Measurements from ENCODE around the gene COL4A2.

The COL4A2 gene

GRCh38 chr13:110341445-110342244, 34.6 kb downstream of the COL4A2 start:
- DNase-seq = no peak

GRCh38 chr13:110342474-110342873, 35.4 kb downstream of the COL4A2 start:
- no peak for DNase-seq

- DNase-seq = no peak
These were observed 36.3 kb downstream of the COL4A2 start for GRCh38 chr13:110343241-110343865.

- DNase-seq = no peak
These were observed 37.2 kb downstream of the COL4A2 start for GRCh38 chr13:110344320-110344719.

GRCh38 chr13:110345266-110345665, 38.2 kb downstream of the COL4A2 start:
- no peak for DNase-seq

- no peak for DNase-seq
These were observed 38.6 kb downstream of the COL4A2 start for GRCh38 chr13:110345701-110346100.

- no peak for DNase-seq
These were observed 39.6 kb downstream of the COL4A2 start for GRCh38 chr13:110346661-110347067.

GRCh38 chr13:110347088-110347487, 40.0 kb downstream of the COL4A2 start:
- DNase-seq = no peak

- DNase-seq = no peak
These were observed 40.6 kb downstream of the COL4A2 start for GRCh38 chr13:110347535-110348308.

GRCh38 chr13:110348309-110349105, 41.4 kb downstream of the COL4A2 start:
- DNase-seq = no peak

- no peak for DNase-seq
These were observed 42.2 kb downstream of the COL4A2 start for GRCh38 chr13:110349239-110349638.

- no peak for DNase-seq
These were observed 43.0 kb downstream of the COL4A2 start for GRCh38 chr13:110350049-110350448.

- DNase-seq = no peak
These were observed 43.4 kb downstream of the COL4A2 start for GRCh38 chr13:110350509-110350908.

- no peak for DNase-seq
These were observed 44.7 kb downstream of the COL4A2 start for GRCh38 chr13:110351636-110352420.

GRCh38 chr13:110352735-110353134, 45.7 kb downstream of the COL4A2 start:
- DNase-seq = no peak

- DNase-seq = no peak
These were observed 46.4 kb downstream of the COL4A2 start for GRCh38 chr13:110353339-110353977.

- DNase-seq = no peak
These were observed 47.1 kb downstream of the COL4A2 start for GRCh38 chr13:110354123-110354627.

- no peak for DNase-seq
These were observed 47.8 kb downstream of the COL4A2 start for GRCh38 chr13:110354715-110355473.

- DNase-seq = no peak
These were observed 49.3 kb downstream of the COL4A2 start for GRCh38 chr13:110356362-110356761.

- DNase-seq = no peak
These were observed 51.3 kb downstream of the COL4A2 start for GRCh38 chr13:110358381-110358780.

Measured in SIG-M5 (cell line).